ENCODE measurements around the gene SLC24A3. TPM values are rescaled to one million over a fixed set of nuclear protein-coding genes. Genes with fewer than 3 reads are reported as not detected.

SLC24A3 gene
- polyA plus RNA-seq, 1 donor (not counting 4 experiments of a cell fraction or from before 2014, with no cell fraction given): 0.17 TPM

DNA sequence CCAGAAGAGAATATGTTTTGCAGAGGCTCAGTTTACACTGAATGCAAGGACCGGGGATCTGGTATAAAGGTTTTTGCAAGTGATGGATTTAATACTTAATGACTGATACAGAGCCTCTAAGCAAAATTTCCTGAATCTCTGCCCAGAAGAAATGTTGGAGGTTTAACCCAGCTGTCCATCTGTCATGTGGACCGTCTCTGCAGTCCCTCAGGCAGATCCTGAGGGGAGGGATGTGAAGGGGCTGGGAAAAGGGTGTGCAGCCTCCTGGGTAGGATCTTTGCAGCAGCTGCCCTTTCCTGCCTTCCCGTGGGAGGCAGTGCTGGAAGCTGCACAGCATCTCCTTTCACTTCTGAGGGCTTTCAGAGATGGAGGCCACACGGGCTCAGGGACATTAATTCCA, 207.0 kb downstream of the SLC24A3 start:
- Histone ChIP-seq H4K20me1 (ENCODE audit: control insufficient read depth, extremely low read depth, insufficient read depth, low read length) (no peaks in the 10 kb centered on the region), H3K4me3 (ENCODE audit: control insufficient read depth in 2 of 3, extremely low read depth in 1 of 3, insufficient read depth in 2 of 3, low read depth in 1 of 3, low read length in 3 of 3) (no peak overlapping the region), H3K27ac (ENCODE audit: control insufficient read depth, insufficient read depth, low read length) (no peak overlapping the region), H3K27me3 (ENCODE audit: control insufficient read depth, extremely low read depth, insufficient read depth, low read length) (no peaks in the 10 kb centered on the region), H3K36me3 (ENCODE audit: control insufficient read depth in 2 of 2, extremely low read depth in 1 of 2, insufficient read depth in 2 of 2, low read length in 2 of 2) (no peaks in the 10 kb centered on the region), H3K79me2 (ENCODE audit: control insufficient read depth, insufficient read depth, low read length) (no peaks in the 10 kb centered on the region), H3K9ac (ENCODE audit: control insufficient read depth, extremely low read depth, insufficient read depth, low read length) (no peak overlapping the region), H3K4me1 (ENCODE audit: control insufficient read depth, extremely low read depth, insufficient read depth, low read length) (no peaks in the 10 kb centered on the region), H3K9me3 (ENCODE audit: control insufficient read depth, low read depth, low read length) (no peaks in the 10 kb centered on the region), H2AFZ (ENCODE audit: control insufficient read depth, low read length) (no peak overlapping the region), H3K9me1 (ENCODE audit: control insufficient read depth, extremely low read depth, insufficient read depth, low read length) (no peaks in the 10 kb centered on the region), H3K4me2 (ENCODE audit: control insufficient read depth, extremely low read depth, insufficient read depth, low read depth, low read length) (no peak overlapping the region)
- TF ChIP-seq EZH2 (IDR thresholded peaks at IDR 0.05; ENCODE audit: low read length): no peak
- TF ChIP-seq, protein P1, sequence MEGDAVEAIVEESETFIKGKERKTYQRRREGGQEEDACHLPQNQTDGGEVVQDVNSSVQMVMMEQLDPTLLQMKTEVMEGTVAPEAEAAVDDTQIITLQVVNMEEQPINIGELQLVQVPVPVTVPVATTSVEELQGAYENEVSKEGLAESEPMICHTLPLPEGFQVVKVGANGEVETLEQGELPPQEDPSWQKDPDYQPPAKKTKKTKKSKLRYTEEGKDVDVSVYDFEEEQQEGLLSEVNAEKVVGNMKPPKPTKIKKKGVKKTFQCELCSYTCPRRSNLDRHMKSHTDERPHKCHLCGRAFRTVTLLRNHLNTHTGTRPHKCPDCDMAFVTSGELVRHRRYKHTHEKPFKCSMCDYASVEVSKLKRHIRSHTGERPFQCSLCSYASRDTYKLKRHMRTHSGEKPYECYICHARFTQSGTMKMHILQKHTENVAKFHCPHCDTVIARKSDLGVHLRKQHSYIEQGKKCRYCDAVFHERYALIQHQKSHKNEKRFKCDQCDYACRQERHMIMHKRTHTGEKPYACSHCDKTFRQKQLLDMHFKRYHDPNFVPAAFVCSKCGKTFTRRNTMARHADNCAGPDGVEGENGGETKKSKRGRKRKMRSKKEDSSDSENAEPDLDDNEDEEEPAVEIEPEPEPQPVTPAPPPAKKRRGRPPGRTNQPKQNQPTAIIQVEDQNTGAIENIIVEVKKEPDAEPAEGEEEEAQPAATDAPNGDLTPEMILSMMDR (optimal IDR thresholded peaks at IDR 0.05 in 1 of 3, IDR thresholded peaks at IDR 0.05 in 1 of 3, conservative IDR thresholded peaks at IDR 0.05 in 1 of 3; ENCODE audit: extremely low read depth in 1 of 3, insufficient read depth in 2 of 3, low read length in 3 of 3): no peak
- no peak for FAIRE-seq
- no peak for DNase-seq (ENCODE audit: low read depth, low spot score)
- dilution Hi-C loops (cut with MboI; ENCODE audit: extremely low pct_ligation_motif_present, low sequenced_read_pairs): no loop called here

DNA sequence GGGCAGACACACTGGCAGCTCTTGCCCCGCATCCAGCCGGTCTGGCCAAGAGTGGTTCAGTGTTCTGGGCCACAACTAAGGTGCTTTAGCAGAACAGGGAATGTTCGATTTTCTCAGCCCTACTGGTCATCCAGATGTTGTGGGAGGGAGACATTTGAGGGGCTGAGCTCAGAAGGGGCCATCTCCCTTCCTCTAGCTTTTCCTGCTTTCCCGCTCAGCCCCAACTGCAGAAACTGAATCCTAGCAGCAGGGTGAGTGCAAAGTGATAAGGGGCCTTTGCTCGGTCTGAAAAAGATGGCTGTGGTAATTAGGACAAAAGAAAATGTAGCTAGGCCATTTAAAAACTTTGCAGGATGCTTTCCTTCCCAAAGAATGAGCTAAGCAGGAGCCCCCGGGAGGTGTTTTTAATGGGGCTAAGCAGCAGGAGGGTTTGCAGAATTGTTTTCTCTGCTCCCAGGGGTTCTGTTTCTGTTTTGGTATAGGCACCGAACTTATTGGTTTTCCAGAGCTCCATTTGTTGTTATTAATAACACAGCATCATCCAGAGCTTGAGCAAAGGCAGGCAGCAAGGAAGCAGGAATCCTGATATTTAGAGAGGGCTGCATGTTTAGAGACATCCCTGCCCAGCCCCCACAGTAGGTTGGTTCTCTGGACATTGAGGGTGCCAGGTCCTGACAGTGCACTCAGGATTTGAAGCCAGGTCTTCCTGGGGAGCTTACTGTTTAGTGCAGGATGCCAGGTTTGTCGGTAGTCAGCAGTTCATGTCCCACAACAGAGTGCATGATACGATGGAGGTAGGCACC, 210.9 kb downstream of the SLC24A3 start:
- Histone ChIP-seq H4K20me1 (ENCODE audit: control insufficient read depth, extremely low read depth, insufficient read depth, low read length) (no peaks in the 10 kb centered on the region), H3K4me3 (ENCODE audit: control insufficient read depth in 2 of 3, extremely low read depth in 1 of 3, insufficient read depth in 2 of 3, low read depth in 1 of 3, low read length in 3 of 3) (no peak overlapping the region), H3K79me2 (ENCODE audit: control insufficient read depth, insufficient read depth, low read length) (no peaks in the 10 kb centered on the region), H3K9ac (ENCODE audit: control insufficient read depth, extremely low read depth, insufficient read depth, low read length) (no peak overlapping the region), H3K9me1 (ENCODE audit: control insufficient read depth, extremely low read depth, insufficient read depth, low read length) (no peaks in the 10 kb centered on the region), H3K27me3 (ENCODE audit: control insufficient read depth, extremely low read depth, insufficient read depth, low read length) (no peaks in the 10 kb centered on the region), H2AFZ (ENCODE audit: control insufficient read depth, low read length) (no peak overlapping the region), H3K36me3 (ENCODE audit: control insufficient read depth in 2 of 2, extremely low read depth in 1 of 2, insufficient read depth in 2 of 2, low read length in 2 of 2) (no peaks in the 10 kb centered on the region), H3K4me2 (ENCODE audit: control insufficient read depth, extremely low read depth, insufficient read depth, low read depth, low read length) (no peak overlapping the region), H3K9me3 (ENCODE audit: control insufficient read depth, low read depth, low read length) (no peaks in the 10 kb centered on the region), H3K4me1 (ENCODE audit: control insufficient read depth, extremely low read depth, insufficient read depth, low read length) (no peaks in the 10 kb centered on the region), H3K27ac (ENCODE audit: control insufficient read depth, insufficient read depth, low read length) (no peak overlapping the region)
- FAIRE-seq (no peak), DNase-seq (ENCODE audit: low read depth, low spot score) (no peak)
- TF ChIP-seq, protein P1 (optimal IDR thresholded peaks at IDR 0.05 in 1 of 3, IDR thresholded peaks at IDR 0.05 in 1 of 3, conservative IDR thresholded peaks at IDR 0.05 in 1 of 3; ENCODE audit: extremely low read depth in 1 of 3, insufficient read depth in 2 of 3, low read length in 3 of 3): no peak
- TF ChIP-seq EZH2 (IDR thresholded peaks at IDR 0.05; ENCODE audit: low read length): no peak
- dilution Hi-C loops (cut with MboI; ENCODE audit: extremely low pct_ligation_motif_present, low sequenced_read_pairs): no loop called here
